ENCODE results near the gene ZNF296. TPM values are rescaled to one million over a fixed set of nuclear protein-coding genes. Genes with fewer than 3 reads are reported as not detected.
A peak's percentile ranks its signal among the peaks of the same experiment; 100 is the strongest.

The ZNF296 gene
- total RNA-seq, 1 donor from 2014 or later, result not detected

- no peak for DNase-seq
These were observed 17.6 kb downstream of the ZNF296 start for GRCh38 chr19:45058622-45059159.

- DNase-seq, result no peak
These were observed 18.8 kb downstream of the ZNF296 start for GRCh38 chr19:45057444-45057843.

- no peak for DNase-seq
These were observed 19.4 kb downstream of the ZNF296 start for GRCh38 chr19:45056831-45057230.

GRCh38 chr19:45051929-45052579 is 24.2 kb downstream of the ZNF296 start:
- DNase-seq, result no peak

- no peak for DNase-seq
These were observed 26.2 kb downstream of the ZNF296 start for GRCh38 chr19:45050036-45050435.

- no peak for DNase-seq
These were observed 27.1 kb downstream of the ZNF296 start for GRCh38 chr19:45049073-45049736.

GRCh38 chr19:45047188-45047797 is 29.0 kb downstream of the ZNF296 start:
- no peak for DNase-seq

- DNase-seq, result no peak
These were observed 29.9 kb downstream of the ZNF296 start for GRCh38 chr19:45046355-45046754.

- DNase-seq, result peak; percentile 73
These were observed 30.5 kb downstream of the ZNF296 start for GRCh38 chr19:45045671-45046353.

- DNase-seq, result no peak
These were observed 35.2 kb downstream of the ZNF296 start for GRCh38 chr19:45041125-45041524.

- no peak for DNase-seq
These were observed 36.1 kb downstream of the ZNF296 start for GRCh38 chr19:45040059-45040771.

- DNase-seq, result peak; percentile 85
These were observed 37.1 kb downstream of the ZNF296 start, which contains the start of gene CLASRP for GRCh38 chr19:45038931-45039893. Gene CLASRP, plus strand, starts transcription at chr19:45039045. Its CDS starts 1,168 bp downstream, at chr19:45040213.

- no peak for DNase-seq
These were observed 38.7 kb downstream of the ZNF296 start for GRCh38 chr19:45037393-45038169.

- no peak for DNase-seq
These were observed 40.5 kb downstream of the ZNF296 start for GRCh38 chr19:45035755-45036154.

- DNase-seq, result no peak
These were observed 43.9 kb downstream of the ZNF296 start for GRCh38 chr19:45032421-45032820.

GRCh38 chr19:45030825-45031224 is 45.5 kb downstream of the ZNF296 start:
- DNase-seq, result no peak

- no peak for DNase-seq
These were observed 48.9 kb downstream of the ZNF296 start for GRCh38 chr19:45027371-45027770.

- DNase-seq, result no peak
These were observed 51.0 kb downstream of the ZNF296 start for GRCh38 chr19:45025264-45025663.

GRCh38 chr19:45023048-45023447 is 53.2 kb downstream of the ZNF296 start:
- DNase-seq, result no peak

GRCh38 chr19:45021971-45022370 is 54.3 kb downstream of the ZNF296 start:
- DNase-seq, result no peak

All from occipital lobe (tissue), 2 donors.